ENCODE results near the gene SQSTM1.

Gene SQSTM1

DNA sequence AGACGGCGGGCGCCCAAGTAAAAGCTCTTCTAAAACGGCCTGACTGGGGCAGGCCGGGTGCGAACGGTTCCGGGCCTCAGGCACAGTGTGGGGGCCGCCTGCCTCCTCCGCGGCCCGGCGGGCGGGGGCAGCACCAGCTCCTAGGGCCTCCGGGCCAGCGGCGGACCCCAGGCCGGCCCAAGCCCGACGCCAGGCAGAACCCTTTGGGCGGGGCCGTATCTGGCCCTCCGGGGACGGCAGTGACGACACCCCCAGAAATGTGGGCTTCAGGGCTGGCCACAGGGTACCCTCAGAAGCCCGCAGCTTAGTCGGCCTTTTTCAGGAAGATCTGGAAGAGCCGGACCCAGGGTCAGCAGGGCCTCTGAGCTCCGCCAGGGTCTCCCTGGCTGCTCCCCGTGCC, 23.0 kb upstream of the SQSTM1 start:
- no peaks in the 10 kb centered on the region for H3K9me3 ChIP-seq (ENCODE audit: low read length)
- H3K36me3 ChIP-seq (ENCODE audit: insufficient read depth, low read length): peaks cover 42% of the 10 kb centered on the region

GRCh38 chr5:179798144-179798770, 22.4 kb upstream of the SQSTM1 start:
- Histone ChIP-seq H3K36me3 (ENCODE audit: insufficient read depth, low read length) (peaks cover 42% of the 10 kb centered on the region), H2AFZ (ENCODE audit: low read depth, low read length) (no peak overlapping the region)

More for the DNA sequence above, 23.0 kb upstream of the SQSTM1 start:
- Histone ChIP-seq H3K4me1 (ENCODE audit: insufficient read depth, low read length) (peaks cover 1% of the 10 kb centered on the region), H3K27me3 (ENCODE audit: insufficient read depth, low read length) (no peaks in the 10 kb centered on the region), H2AFZ (ENCODE audit: low read depth, low read length) (no peak overlapping the region), H3K4me3 (ENCODE audit: low read length) (no peak overlapping the region)

GRCh38 chr5:179798771-179799643, 21.7 kb upstream of the SQSTM1 start:
- Histone ChIP-seq H3K4me3 (ENCODE audit: low read length) (no peak overlapping the region), H3K36me3 (ENCODE audit: insufficient read depth, low read length) (peaks cover 42% of the 10 kb centered on the region), H3K4me1 (ENCODE audit: insufficient read depth, low read length) (peaks cover 12% of the 10 kb centered on the region), H3K9me3 (ENCODE audit: low read length) (no peaks in the 10 kb centered on the region), H2AFZ (ENCODE audit: low read depth, low read length) (no peak overlapping the region), H3K27me3 (ENCODE audit: insufficient read depth, low read length) (no peaks in the 10 kb centered on the region)

More at GRCh38 chr5:179798144-179798770, 22.4 kb upstream of the SQSTM1 start:
- H3K4me1 ChIP-seq (ENCODE audit: insufficient read depth, low read length): peaks cover 6% of the 10 kb centered on the region
- H3K9me3 ChIP-seq (ENCODE audit: low read length): no peaks in the 10 kb centered on the region
- H3K27me3 ChIP-seq (ENCODE audit: insufficient read depth, low read length): no peaks in the 10 kb centered on the region
- H3K4me3 ChIP-seq (ENCODE audit: low read length): no peak overlapping the region

DNA sequence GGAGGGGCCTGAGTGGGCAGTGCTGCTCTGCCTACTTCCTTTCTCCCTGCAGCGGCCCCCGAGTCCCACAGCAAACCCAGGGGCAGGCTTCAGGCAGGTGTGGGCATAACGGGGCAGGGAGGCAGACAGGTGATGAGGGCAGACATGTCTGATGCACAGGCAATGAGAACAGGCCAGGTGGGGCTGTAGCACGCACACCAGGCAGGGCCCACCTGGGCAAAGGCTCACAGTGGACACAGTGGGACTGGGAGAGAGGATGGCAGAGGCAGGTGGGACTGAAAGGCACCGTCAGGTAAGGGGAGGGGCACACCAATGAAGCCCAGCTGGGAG, 21.1 kb upstream of the SQSTM1 start:
- Histone ChIP-seq H3K9me3 (ENCODE audit: low read length) (no peaks in the 10 kb centered on the region), H3K36me3 (ENCODE audit: insufficient read depth, low read length) (peaks cover 42% of the 10 kb centered on the region), H3K4me3 (ENCODE audit: low read length) (no peak overlapping the region), H3K27me3 (ENCODE audit: insufficient read depth, low read length) (no peaks in the 10 kb centered on the region), H3K4me1 (ENCODE audit: insufficient read depth, low read length) (peaks cover 17% of the 10 kb centered on the region), H2AFZ (ENCODE audit: low read depth, low read length) (no peak overlapping the region)

DNA sequence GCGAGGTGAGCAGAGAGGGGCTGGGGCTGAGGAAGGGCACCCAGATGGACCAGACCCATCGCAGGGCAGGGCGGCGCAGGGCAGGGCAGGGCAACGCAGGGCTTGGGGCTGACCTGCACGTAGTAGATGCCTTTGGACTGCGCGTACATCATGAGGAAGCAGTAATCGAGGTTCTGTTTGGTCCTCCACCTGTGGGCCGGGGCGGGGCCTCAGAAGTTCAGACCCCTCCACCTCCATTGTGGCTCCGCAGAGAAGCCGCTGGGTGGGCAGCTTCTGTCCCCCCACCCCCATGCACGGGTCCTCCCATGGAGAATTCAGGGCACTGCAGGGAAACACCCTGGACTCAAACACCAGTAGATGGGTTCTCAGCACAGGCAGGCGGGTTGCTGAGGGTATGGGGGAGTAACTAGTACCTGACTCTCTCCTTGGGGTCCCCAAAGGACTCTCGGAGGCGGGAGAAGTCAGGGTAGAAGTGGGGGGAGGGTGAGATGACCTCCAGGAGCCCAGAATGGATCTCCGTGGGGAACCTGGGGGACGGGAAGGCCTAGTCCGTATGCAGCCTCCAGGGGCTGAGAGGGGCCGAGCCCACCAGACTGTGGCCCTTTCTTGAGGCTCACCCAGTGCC, 20.5 kb upstream of the SQSTM1 start:
- H3K27me3 ChIP-seq (ENCODE audit: insufficient read depth, low read length): no peaks in the 10 kb centered on the region
- no peak overlapping the region for H3K4me3 ChIP-seq (ENCODE audit: low read length)
- H3K9me3 ChIP-seq (ENCODE audit: low read length): no peaks in the 10 kb centered on the region
- peaks cover 23% of the 10 kb centered on the region for H3K4me1 ChIP-seq (ENCODE audit: insufficient read depth, low read length)
- H3K36me3 ChIP-seq (ENCODE audit: insufficient read depth, low read length): peaks cover 42% of the 10 kb centered on the region
- H2AFZ ChIP-seq (ENCODE audit: low read depth, low read length): no peak overlapping the region

- peaks cover 42% of the 10 kb centered on the region for H3K36me3 ChIP-seq (ENCODE audit: insufficient read depth, low read length)
- no peaks in the 10 kb centered on the region for H3K9me3 ChIP-seq (ENCODE audit: low read length)
- H3K4me1 ChIP-seq (ENCODE audit: insufficient read depth, low read length): peaks cover 27% of the 10 kb centered on the region
Observed at GRCh38 chr5:179800696-179801201, 20.0 kb upstream of the SQSTM1 start.

GRCh38 chr5:179801304-179802206, 19.1 kb upstream of the SQSTM1 start:
- Histone ChIP-seq H3K9me3 (ENCODE audit: low read length) (no peaks in the 10 kb centered on the region), H3K4me3 (ENCODE audit: low read length) (no peak overlapping the region), H3K36me3 (ENCODE audit: insufficient read depth, low read length) (peaks cover 42% of the 10 kb centered on the region), H2AFZ (ENCODE audit: low read depth, low read length) (no peak overlapping the region), H3K4me1 (ENCODE audit: insufficient read depth, low read length) (peaks cover 27% of the 10 kb centered on the region), H3K27me3 (ENCODE audit: insufficient read depth, low read length) (no peaks in the 10 kb centered on the region)

More at GRCh38 chr5:179800696-179801201, 20.0 kb upstream of the SQSTM1 start:
- no peaks in the 10 kb centered on the region for H3K27me3 ChIP-seq (ENCODE audit: insufficient read depth, low read length)
- no peak overlapping the region for H3K4me3 ChIP-seq (ENCODE audit: low read length)
- no peak overlapping the region for H2AFZ ChIP-seq (ENCODE audit: low read depth, low read length)

- Histone ChIP-seq H3K36me3 (ENCODE audit: insufficient read depth, low read length) (peaks cover 36% of the 10 kb centered on the region), H3K27me3 (ENCODE audit: insufficient read depth, low read length) (no peaks in the 10 kb centered on the region), H3K9me3 (ENCODE audit: low read length) (no peaks in the 10 kb centered on the region), H2AFZ (ENCODE audit: low read depth, low read length) (no peak overlapping the region), H3K4me1 (ENCODE audit: insufficient read depth, low read length) (peaks cover 27% of the 10 kb centered on the region), H3K4me3 (ENCODE audit: low read length) (no peak overlapping the region)
Observed at GRCh38 chr5:179802207-179802883, 18.4 kb upstream of the SQSTM1 start.

DNA sequence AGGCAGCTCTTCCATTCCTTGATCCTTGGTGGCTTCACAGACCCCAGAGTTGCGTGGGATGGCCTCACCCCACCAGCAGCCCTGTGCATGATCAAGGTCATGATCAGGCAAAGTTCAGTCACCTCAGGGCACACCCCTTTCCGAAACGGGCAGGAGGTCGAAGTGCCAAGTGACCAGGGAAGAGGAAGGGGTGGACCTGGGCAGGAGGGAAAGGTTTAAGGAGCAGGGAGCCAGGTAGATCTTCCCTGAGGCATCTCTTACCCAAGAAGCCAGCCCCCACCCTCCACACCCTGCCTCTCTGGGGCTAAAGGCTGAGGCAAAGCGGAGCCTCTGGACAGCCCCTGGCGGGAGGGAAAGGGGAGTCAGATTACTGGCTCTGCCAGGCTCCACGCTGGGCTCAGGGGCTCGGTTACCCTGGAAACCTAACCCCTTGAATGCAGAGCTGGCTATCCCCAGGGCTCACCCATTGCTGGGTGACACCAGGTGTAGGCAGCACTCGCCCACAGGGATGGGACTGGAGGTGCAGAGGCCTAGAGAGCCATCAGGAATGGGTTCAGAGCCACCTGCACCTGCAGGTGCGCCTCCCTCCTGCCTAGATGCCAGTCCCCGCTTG, 17.6 kb upstream of the SQSTM1 start:
- Histone ChIP-seq H3K4me3 (ENCODE audit: low read length) (no peak overlapping the region), H2AFZ (ENCODE audit: low read depth, low read length) (no peak overlapping the region), H3K9me3 (ENCODE audit: low read length) (no peaks in the 10 kb centered on the region), H3K4me1 (ENCODE audit: insufficient read depth, low read length) (peaks cover 27% of the 10 kb centered on the region), H3K27me3 (ENCODE audit: insufficient read depth, low read length) (no peaks in the 10 kb centered on the region), H3K36me3 (ENCODE audit: insufficient read depth, low read length) (peaks cover 29% of the 10 kb centered on the region)

DNA sequence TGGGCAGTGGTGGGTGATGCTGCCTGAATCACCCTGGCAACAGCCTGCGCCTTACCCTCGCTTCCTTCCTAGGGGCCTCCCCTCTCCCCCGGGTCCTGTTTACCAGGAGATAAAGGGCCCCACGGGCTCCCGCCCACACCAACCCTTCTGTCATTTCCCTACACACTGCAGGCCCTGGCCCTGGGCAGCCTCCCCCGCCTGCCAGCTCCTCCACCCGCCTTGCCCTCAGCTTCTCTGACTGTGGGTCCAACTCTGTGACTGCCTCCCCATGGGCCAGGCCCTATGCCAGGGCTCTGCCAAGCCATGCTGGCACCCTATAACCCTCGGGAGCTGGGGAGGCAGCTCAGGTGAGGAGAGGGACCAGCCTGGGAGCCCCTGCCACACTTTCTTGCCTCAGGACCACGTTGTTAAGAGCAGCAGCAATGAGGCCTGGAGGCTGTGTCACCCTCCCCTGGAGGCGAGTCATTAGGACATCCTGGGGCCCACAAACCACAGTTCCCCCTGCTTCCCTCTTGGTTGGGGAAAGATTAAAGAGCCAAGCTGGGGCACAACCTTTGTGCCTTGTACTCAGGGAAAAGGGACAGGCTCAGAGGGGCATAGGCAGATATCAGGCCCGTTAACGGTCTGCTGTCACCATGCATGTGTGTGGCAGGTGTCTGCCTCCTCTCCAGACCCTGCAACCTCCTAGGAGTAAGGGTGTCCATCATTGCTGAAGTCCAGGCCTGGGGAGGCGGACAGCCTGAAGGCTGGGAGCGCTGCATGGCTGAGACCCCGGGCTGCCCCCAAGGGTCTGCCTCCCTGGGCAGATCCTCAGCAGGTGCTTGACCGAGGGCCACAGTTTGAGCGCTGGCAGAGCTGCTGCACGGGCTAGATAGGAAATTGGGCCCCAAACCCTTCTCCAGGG, 16.8 kb upstream of the SQSTM1 start:
- no peaks in the 10 kb centered on the region for H3K9me3 ChIP-seq (ENCODE audit: low read length)
- H2AFZ ChIP-seq (ENCODE audit: low read depth, low read length): no peak overlapping the region
- no peak overlapping the region for H3K4me3 ChIP-seq (ENCODE audit: low read length)
- H3K4me1 ChIP-seq (ENCODE audit: insufficient read depth, low read length): peaks cover 27% of the 10 kb centered on the region
- H3K27me3 ChIP-seq (ENCODE audit: insufficient read depth, low read length): no peaks in the 10 kb centered on the region
- H3K36me3 ChIP-seq (ENCODE audit: insufficient read depth, low read length): peaks cover 21% of the 10 kb centered on the region

GRCh38 chr5:179804555-179804947, 16.2 kb upstream of the SQSTM1 start:
- no peak overlapping the region for H3K4me3 ChIP-seq (ENCODE audit: low read length)

More at GRCh38 chr5:179804555-179804947, 16.2 kb upstream of the SQSTM1 start:
- H3K27me3 ChIP-seq (ENCODE audit: insufficient read depth, low read length): no peaks in the 10 kb centered on the region
- H3K36me3 ChIP-seq (ENCODE audit: insufficient read depth, low read length): peaks cover 15% of the 10 kb centered on the region
- no peaks in the 10 kb centered on the region for H3K9me3 ChIP-seq (ENCODE audit: low read length)
- peaks cover 27% of the 10 kb centered on the region for H3K4me1 ChIP-seq (ENCODE audit: insufficient read depth, low read length)
- H2AFZ ChIP-seq (ENCODE audit: low read depth, low read length): no peak overlapping the region
